SK-N-SH (cell line): Measurements from ENCODE around the gene CCDC30.

Source experiments
- CTCF ChIP-seq: fragments of 200-600 bp; sonication (generic); IDR thresholded peaks from 2 replicates; pipeline ENCODE4 v1.6.1; 2017; ENCODE audit warnings: antibody characterized with exemption, mild to moderate bottlenecking, moderate library complexity
- MAX ChIP-seq: IDR thresholded peaks from 2 replicates; pipeline ENCODE4 v1.4.0; 2012; ENCODE audit warnings: low read depth
- POLR2AphosphoS5 ChIP-seq: IDR thresholded peaks from 2 replicates; pipeline ENCODE4 v1.6.1; 2012; ENCODE audit warnings: low read depth, low read length

GRCh38 chr1:42429603-42430002 is 33.5 kb upstream of the CCDC30 start:
- no peak for TF ChIP-seq POLR2AphosphoS5
- no peak for TF ChIP-seq MAX
- no peak for TF ChIP-seq CTCF
